Measurements from ENCODE around the gene TBCE.
"Not testable (repeated sequence)": the region's sequence is repeated elsewhere in the genome, so short reads cannot be mapped to it uniquely, and the experiment has no call there.

Gene TBCE

GRCh38 chr1:235357485-235358373 is 9.5 kb upstream of the TBCE start:
- no peak for DNase-seq

- DNase-seq, result no peak
Measured at GRCh38 chr1:235358899-235359298, 8.3 kb upstream of the TBCE start.

- DNase-seq, result not testable (repeated sequence)
Measured at GRCh38 chr1:235364189-235364588, 3.0 kb upstream of the TBCE start.

GRCh38 chr1:235366286-235366685 is 941 bp upstream of the TBCE start:
- no peak for DNase-seq

- no peak for DNase-seq
Measured at GRCh38 chr1:235368428-235368827, 1.2 kb downstream of the TBCE start.

GRCh38 chr1:235369802-235370201 is 2.6 kb downstream of the TBCE start:
- DNase-seq, result no peak

- no peak for DNase-seq
Measured at GRCh38 chr1:235375919-235376605, 8.8 kb downstream of the TBCE start.

GRCh38 chr1:235378134-235378735 is 11.0 kb downstream of the TBCE start:
- not testable (repeated sequence) for DNase-seq

- DNase-seq, result not testable (repeated sequence)
Measured at GRCh38 chr1:235381955-235382739, 14.9 kb downstream of the TBCE start.

- DNase-seq, result not testable (repeated sequence)
Measured at GRCh38 chr1:235385633-235386032, 18.4 kb downstream of the TBCE start.

GRCh38 chr1:235391874-235392273 is 24.6 kb downstream of the TBCE start:
- DNase-seq, result no peak

- no peak for DNase-seq
Measured at GRCh38 chr1:235397733-235398132, 30.5 kb downstream of the TBCE start.

GRCh38 chr1:235399661-235400060 is 32.4 kb downstream of the TBCE start:
- no peak for DNase-seq

- no peak for DNase-seq
Measured at GRCh38 chr1:235401251-235401650, 34.0 kb downstream of the TBCE start.

- DNase-seq, result no peak
Measured at GRCh38 chr1:235402457-235403200, 35.4 kb downstream of the TBCE start.

- DNase-seq, result no peak
Measured at GRCh38 chr1:235403593-235403992, 36.4 kb downstream of the TBCE start.

GRCh38 chr1:235404190-235404589 is 37.0 kb downstream of the TBCE start:
- no peak for DNase-seq

- no peak for DNase-seq
Measured at GRCh38 chr1:235407419-235407818, 40.2 kb downstream of the TBCE start.

GRCh38 chr1:235408503-235408960 is 41.3 kb downstream of the TBCE start:
- no peak for DNase-seq

- no peak for DNase-seq
Measured at GRCh38 chr1:235409042-235409820, 42.0 kb downstream of the TBCE start.

GRCh38 chr1:235410467-235410866 is 43.2 kb downstream of the TBCE start:
- no peak for DNase-seq

All from DMS153 (cell line).